NCI-H460 (cell line): Measurements from ENCODE around the gene IQCK. TPM values are rescaled to one million over a fixed set of nuclear protein-coding genes. Genes with fewer than 3 reads are reported as not detected.

ENCODE experiments used
- DNase-seq: peaks from one replicate; pipeline ENCODE4 v3.0.0-alpha.2; 2016; ENCODE audit warnings: low read depth; ENCODE audit errors: extremely low read depth
- total RNA-seq: library from RNA; depleted of rRNA; stranded (reverse); fragments of >200 nt; shearing (Covaris generic); gene quantifications from 2 replicates; pipeline ENCODE4 v1.2.3, GENCODE V29; 2014

IQCK gene
- total RNA-seq, 1 experiment from 2014 or later, result 4.3 TPM

- no peak for DNase-seq
Measured at GRCh38 chr16:19853742-19854542, 135.9 kb downstream of the IQCK start.

- DNase-seq, result no peak
Measured at GRCh38 chr16:19854543-19854876, 136.4 kb downstream of the IQCK start.

- DNase-seq, result no peak
Measured at GRCh38 chr16:19856120-19856519, 138.0 kb downstream of the IQCK start.

- DNase-seq, result no peak
Measured at GRCh38 chr16:19857593-19858339, 139.7 kb downstream of the IQCK start.

DNA sequence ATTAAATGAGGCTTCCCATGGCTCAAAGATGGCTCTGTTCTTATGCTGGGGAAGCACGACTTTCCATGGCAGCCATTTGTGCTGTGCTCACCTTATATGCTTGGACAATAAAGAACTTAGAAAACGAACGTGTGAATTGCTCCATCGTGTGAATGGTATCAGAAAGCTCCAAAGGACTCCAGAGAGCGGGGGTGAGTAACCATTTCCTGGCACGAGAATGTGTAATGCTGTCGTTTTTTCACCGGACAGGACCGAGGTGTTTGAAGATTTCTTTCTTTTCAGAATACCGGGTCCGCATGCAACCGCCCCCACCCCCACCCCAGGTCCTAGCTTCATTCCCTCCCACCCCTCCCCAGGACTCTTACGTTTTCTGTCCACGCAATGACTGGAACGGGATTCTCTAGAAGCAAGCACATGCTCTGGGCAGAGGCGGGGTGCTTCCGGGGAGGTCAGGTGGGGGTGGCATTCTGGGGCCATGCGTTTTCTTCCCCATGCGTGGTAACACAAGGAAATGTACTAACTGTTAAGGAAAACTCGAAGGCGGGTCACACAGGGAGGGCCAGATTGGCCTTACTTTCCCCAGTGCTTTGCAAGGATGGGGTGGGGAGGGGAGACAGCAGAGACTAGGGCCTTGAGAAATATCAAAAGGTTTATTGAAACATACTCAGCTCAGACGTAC, 140.4 kb downstream of the IQCK start:
- DNase-seq, result no peak

- no peak for DNase-seq
Measured at GRCh38 chr16:19859166-19859565, 141.1 kb downstream of the IQCK start.

- no peak for DNase-seq
Measured at GRCh38 chr16:19859603-19860002, 141.5 kb downstream of the IQCK start.

- DNase-seq, result no peak
Measured at GRCh38 chr16:19860166-19861041, 142.3 kb downstream of the IQCK start.

DNA sequence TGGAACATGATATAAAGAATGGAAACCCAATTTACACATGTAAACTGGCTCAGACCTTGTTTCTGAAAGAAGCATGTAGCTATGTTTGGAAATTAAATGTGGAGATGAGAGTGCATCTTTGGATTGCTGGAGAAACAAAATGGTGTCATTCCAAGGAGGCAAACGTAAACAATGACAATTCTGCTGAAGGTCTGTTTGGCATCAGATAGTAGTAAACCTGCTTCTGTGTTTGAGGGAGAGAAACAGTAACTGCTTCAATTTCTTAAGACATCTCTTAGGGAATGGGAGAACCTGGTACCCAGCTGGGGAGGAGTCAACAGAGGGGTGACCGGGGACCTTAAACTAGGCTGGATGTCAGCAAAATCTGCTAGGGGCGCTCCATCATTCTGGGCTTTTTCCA, 143.1 kb downstream of the IQCK start:
- no peak for DNase-seq

GRCh38 chr16:19861811-19862327, 143.8 kb downstream of the IQCK start:
- no peak for DNase-seq

DNA sequence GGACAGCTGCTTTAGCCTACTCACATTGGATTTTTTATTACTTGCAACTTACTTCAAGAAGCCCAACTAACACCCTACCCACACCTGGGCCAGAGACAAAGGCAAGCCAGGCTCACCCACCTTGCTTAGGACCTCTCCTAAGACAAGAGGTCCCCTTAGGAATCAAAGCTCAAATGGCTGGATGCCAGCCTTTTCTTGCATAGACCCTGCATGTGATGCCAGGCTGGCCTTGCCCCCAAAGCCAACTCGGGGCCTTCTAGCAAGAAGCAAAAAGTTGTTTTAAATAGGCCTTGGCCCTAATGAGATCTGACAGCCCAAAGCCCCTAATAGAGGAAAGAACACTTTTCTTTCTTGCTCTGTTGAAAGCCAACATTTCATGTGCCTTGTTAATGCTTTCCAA, 145.9 kb downstream of the IQCK start:
- no peak for DNase-seq

DNA sequence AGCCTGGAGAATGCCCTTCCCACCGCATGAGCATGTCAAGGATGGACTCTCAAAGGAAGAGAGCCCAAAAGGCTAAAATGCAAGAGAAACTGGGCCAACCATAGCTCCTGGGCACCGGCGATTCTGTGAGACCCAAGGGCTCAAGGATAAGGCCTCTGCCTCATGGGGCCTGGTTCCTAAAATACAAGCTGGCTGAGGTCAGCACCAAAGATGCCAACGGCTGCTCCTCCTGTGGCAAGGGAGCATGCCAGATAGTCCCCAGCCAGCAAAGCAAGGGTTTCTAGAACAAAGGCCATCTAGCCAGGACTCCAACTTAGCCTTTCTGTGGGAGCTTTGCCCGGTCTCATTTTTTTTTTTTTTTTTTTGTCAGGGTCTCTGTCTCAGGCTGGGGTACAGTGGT, 146.5 kb downstream of the IQCK start:
- DNase-seq, result no peak

- DNase-seq, result no peak
Measured at GRCh38 chr16:19868421-19868820, 150.3 kb downstream of the IQCK start.

DNA sequence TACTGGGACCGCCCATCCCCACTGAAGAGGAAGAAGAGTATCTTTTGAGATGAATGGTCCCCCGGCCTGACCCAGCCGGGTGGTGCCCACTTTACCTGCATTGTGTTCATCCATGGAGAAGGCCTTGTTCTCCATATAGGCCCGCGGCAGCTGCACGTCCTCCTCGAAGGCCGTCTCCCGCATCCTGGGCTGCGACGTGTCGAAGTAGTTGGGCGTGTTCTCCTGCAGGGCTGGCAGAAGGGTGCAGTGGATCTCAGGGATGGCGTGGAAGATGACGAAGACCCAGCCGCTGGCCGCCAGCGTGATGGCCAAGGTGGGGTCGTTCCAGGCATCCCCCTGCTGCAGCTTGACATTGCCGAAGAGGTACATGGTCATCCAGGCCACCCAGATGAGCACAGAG, 153.7 kb downstream of the IQCK start:
- DNase-seq, result no peak

DNA sequence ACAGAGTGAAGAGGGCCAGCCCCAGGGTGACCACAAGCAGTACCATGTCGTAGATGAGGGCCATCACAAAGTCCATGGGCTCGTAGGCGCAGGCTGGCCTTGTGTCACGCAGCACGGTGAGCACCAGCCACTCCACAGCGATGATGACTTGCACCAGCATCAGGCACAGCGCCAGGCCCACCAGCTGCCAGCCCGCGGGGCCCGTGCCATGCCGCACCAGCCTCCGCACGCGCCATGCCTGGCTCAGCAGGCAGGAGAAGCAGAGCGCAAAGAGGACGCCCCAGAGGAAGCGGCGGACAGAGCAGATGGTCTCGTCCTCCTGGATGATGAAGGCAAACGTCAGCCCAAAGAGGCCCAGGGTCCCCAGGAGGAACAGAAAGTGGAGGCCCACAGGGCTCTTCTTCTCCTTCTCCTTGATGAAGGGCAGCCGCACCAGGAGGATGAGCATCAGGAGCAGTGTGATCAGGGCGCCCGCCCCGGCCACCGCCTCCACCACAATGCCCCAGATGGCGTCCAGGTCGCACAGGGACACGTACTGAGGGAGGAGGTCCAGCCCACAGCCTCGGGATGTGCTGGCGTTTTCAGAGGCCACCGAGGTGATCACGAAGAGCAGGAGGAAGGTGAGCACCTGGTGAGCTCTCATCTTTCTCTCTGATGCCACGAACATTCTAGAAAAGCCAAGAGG, 154.2 kb downstream of the IQCK start:
- no peak for DNase-seq

- DNase-seq, result no peak
Measured at GRCh38 chr16:19872935-19873334, 154.9 kb downstream of the IQCK start.

GRCh38 chr16:19874026-19874425, 156.0 kb downstream of the IQCK start:
- DNase-seq, result no peak

GRCh38 chr16:19874851-19875546, 156.9 kb downstream of the IQCK start:
- DNase-seq, result no peak

DNA sequence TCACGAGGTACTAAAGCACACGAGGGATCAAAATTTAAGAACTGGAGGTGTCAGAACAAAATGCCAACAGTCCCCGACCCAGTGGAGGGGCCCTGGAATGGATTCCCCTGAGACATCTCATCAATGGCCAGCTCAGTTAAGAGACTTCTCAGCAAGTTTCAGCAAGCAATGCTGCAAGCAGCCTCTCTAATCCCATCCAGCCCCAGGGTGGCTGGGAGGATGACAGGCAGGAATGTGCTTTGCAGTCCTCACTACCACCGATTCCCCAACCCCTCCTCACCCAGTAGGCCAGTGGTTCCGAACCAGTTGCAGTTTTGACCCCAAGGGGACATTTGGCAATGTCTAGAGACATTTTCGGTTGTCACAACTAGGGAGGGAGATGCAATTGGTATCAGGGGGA, 157.8 kb downstream of the IQCK start:
- no peak for DNase-seq
